OCI-LY3 (cell line): Measurements from ENCODE around the gene WFS1.

Source experiments
- H2AFZ ChIP-seq: fragments of 200-600, 300-600 bp; shearing (Covaris generic); 2 replicates; pipeline ENCODE4 v1.6.0; 2014; ENCODE audit warnings: antibody characterized with exemption, low read depth, low read length
- H3K27ac ChIP-seq: fragments of 200-600, 300-600 bp; sonication (generic); 2 replicates; pipeline ENCODE4 v1.5.1; 2014; ENCODE audit warnings: mild to moderate bottlenecking, low read length, moderate library complexity, mixed read lengths
- H3K27me3 ChIP-seq: fragments of 200-600, 300-600 bp; sonication (generic); 2 replicates; pipeline ENCODE4 v1.6.1; 2014; ENCODE audit warnings: low read depth, low read length, mixed read lengths
- H3K36me3 ChIP-seq: fragments of 200-600, 300-600 bp; sonication (generic); replicated peaks from 2 replicates; pipeline ENCODE3; 2014; ENCODE audit warnings: low read depth, low read length, mixed read lengths
- H3K4me1 ChIP-seq: fragments of 300-600, 200-600 bp; sonication (generic); 2 replicates; pipeline ENCODE4 v1.6.1; 2014; ENCODE audit warnings: low read length, mixed read lengths
- H3K4me2 ChIP-seq: fragments of 200-600, 300-600 bp; sonication (generic); 2 replicates; pipeline ENCODE4 v1.6.1; 2014; ENCODE audit warnings: low read length, mixed read lengths
- H3K4me3 ChIP-seq: fragments of 300-600, 200-600 bp; sonication (generic); 2 replicates; pipeline ENCODE4 v1.5.1; 2014; ENCODE audit warnings: antibody characterized with exemption, mild to moderate bottlenecking, low read length, moderate library complexity
- H3K79me2 ChIP-seq: fragments of 300-600, 200-600 bp; shearing (Covaris generic); 2 replicates; pipeline ENCODE4 v1.6.1; 2014; ENCODE audit warnings: mild to moderate bottlenecking, low read length, mixed read lengths
- H3K9ac ChIP-seq: fragments of 300-600, 200-600 bp; shearing (Covaris generic); 2 replicates; pipeline ENCODE4 v1.6.0; 2014; ENCODE audit warnings: mild to moderate bottlenecking, low read length, moderate library complexity
- H3K9me3 ChIP-seq: fragments of 200-600, 300-600 bp; shearing (Covaris generic); 2 replicates; pipeline ENCODE4 v1.6.1; 2014; ENCODE audit warnings: low read length, mixed read lengths; ENCODE audit not compliant: insufficient read depth
- H4K20me1 ChIP-seq: fragments of 200-600, 300-600 bp; sonication (generic); 2 replicates; pipeline ENCODE4 v1.6.1; 2016; ENCODE audit warnings: low read length, mixed read lengths; ENCODE audit not compliant: insufficient read depth
- EZH2phosphoT487 ChIP-seq: fragments of 200-600 bp; shearing (Covaris generic); IDR thresholded peaks from 2 replicates; pipeline ENCODE4 v1.6.1; 2018; ENCODE audit warnings: antibody characterized with exemption, mixed run types, low read depth
- TF ChIP-seq, protein P1 (sequence below): fragments of 200-600, 300-600 bp; sonication (generic); IDR thresholded peaks from 2 replicates; pipeline ENCODE4 v1.5.1; 2014; ENCODE audit warnings: antibody characterized with exemption, low read length, low read depth

WFS1 gene

DNA sequence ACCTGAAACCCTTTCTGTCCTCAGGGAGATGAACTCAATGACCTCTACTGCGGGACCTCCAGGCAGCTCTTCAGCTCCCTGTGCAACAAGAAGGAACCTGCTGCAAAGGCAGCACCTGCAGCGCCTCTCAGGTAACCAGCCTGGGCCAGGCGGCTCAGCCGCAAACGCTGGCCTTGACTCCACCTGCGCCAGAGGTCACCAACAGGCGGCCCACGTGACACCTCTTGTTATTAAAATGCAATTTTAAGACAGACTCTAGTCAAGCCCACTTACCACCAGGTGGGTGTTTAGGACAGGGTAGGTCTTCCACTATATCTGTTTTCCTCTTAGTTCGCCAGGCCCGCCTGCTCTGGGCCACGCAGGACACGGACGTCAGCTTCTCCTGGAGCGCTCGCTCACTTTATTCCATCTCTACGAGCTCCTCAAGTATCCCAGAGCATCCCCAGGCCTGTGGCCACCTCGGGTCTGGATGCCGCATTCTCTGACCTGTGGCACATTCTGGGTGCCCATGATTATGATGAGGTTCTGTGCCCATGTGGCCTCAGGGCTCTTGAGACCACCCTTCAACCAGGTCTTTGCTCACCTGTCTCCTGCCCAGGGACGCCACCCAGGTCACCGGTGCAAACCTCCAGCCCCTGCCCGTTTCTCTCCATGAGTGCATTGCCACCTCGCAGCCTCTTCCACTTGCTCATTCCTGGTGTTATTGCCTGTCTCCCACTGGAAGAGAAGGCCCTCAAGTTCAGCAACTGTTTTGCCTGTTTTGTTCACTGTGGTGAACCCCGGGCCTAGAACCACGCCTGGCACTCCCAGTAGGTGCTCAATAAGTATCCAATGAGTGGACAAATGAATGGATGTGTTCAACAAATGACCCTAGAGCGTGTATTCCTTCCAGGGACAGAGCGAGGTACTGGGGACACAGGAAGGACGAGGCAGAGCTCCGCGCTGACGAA, 36.5 kb upstream of the WFS1 start:
- Histone ChIP-seq H3K27me3 (no peaks in the 10 kb centered on the region), H3K27ac (no peak overlapping the region), H3K36me3 (no peaks in the 10 kb centered on the region), H3K9me3 (no peaks in the 10 kb centered on the region), H2AFZ (no peak overlapping the region), H4K20me1 (no peaks in the 10 kb centered on the region), H3K4me1 (no peaks in the 10 kb centered on the region), H3K4me3 (no peak overlapping the region), H3K9ac (no peak overlapping the region), H3K79me2 (no peaks in the 10 kb centered on the region), H3K4me2 (no peak overlapping the region)
- TF ChIP-seq EZH2phosphoT487, result no peak
- TF ChIP-seq, protein P1, sequence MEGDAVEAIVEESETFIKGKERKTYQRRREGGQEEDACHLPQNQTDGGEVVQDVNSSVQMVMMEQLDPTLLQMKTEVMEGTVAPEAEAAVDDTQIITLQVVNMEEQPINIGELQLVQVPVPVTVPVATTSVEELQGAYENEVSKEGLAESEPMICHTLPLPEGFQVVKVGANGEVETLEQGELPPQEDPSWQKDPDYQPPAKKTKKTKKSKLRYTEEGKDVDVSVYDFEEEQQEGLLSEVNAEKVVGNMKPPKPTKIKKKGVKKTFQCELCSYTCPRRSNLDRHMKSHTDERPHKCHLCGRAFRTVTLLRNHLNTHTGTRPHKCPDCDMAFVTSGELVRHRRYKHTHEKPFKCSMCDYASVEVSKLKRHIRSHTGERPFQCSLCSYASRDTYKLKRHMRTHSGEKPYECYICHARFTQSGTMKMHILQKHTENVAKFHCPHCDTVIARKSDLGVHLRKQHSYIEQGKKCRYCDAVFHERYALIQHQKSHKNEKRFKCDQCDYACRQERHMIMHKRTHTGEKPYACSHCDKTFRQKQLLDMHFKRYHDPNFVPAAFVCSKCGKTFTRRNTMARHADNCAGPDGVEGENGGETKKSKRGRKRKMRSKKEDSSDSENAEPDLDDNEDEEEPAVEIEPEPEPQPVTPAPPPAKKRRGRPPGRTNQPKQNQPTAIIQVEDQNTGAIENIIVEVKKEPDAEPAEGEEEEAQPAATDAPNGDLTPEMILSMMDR, result no peak

DNA sequence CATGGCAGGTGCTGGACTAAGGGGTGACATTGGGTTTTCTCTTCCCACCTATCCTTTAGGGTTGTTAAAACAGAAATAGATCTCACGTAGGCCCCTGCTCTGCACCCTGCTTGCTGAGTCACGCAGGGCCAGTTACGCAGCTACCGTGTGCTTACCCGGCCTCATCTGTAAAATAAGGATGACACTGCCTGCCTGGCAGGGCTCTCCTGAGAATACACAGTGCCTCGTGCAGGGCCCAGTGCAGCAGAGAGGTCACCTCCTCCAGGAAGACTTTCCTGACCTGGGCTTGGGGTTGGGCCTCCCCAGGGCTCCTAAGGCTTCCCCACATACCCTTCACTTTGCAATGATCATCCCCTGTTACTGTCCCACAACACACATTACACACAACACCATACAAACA, 35.7 kb upstream of the WFS1 start:
- Histone ChIP-seq H3K4me3 (no peak overlapping the region), H3K9ac (no peak overlapping the region), H2AFZ (no peak overlapping the region), H3K27ac (no peak overlapping the region), H3K79me2 (no peaks in the 10 kb centered on the region), H3K9me3 (no peaks in the 10 kb centered on the region), H4K20me1 (no peaks in the 10 kb centered on the region), H3K36me3 (no peaks in the 10 kb centered on the region), H3K27me3 (no peaks in the 10 kb centered on the region), H3K4me1 (no peaks in the 10 kb centered on the region), H3K4me2 (no peak overlapping the region)
- TF ChIP-seq, protein P1, result no peak
- TF ChIP-seq EZH2phosphoT487, result no peak

DNA sequence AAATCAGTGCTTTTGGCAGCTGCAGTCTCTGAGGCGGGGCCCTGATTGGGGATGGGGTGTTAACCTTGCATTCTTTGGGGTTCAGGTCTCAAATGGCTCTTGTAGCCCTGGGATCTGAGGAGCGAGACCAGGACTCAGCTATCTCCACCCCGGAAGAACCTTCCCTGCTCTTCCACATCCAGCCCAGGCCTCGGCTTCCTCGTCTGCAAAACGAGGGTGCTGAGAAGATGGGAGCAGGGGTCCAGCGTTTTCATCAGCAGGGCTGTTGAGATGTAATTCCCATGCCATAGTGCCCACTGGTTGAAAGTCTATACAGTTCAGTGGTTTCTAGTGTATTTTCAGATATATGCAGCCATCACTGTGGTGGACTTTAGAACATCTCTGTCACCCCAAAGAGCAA, 34.6 kb upstream of the WFS1 start:
- no peaks in the 10 kb centered on the region for H3K27me3 ChIP-seq
- H3K27ac ChIP-seq, result no peak overlapping the region
- H3K79me2 ChIP-seq, result no peaks in the 10 kb centered on the region
- TF ChIP-seq, protein P1, result no peak
- no peak for TF ChIP-seq EZH2phosphoT487
- H3K9ac ChIP-seq, result no peak overlapping the region
- H3K4me1 ChIP-seq, result no peaks in the 10 kb centered on the region
- no peaks in the 10 kb centered on the region for H3K9me3 ChIP-seq
- no peaks in the 10 kb centered on the region for H4K20me1 ChIP-seq
- H3K36me3 ChIP-seq, result no peaks in the 10 kb centered on the region
- no peak overlapping the region for H3K4me3 ChIP-seq
- no peak overlapping the region for H3K4me2 ChIP-seq
- H2AFZ ChIP-seq, result no peak overlapping the region

DNA sequence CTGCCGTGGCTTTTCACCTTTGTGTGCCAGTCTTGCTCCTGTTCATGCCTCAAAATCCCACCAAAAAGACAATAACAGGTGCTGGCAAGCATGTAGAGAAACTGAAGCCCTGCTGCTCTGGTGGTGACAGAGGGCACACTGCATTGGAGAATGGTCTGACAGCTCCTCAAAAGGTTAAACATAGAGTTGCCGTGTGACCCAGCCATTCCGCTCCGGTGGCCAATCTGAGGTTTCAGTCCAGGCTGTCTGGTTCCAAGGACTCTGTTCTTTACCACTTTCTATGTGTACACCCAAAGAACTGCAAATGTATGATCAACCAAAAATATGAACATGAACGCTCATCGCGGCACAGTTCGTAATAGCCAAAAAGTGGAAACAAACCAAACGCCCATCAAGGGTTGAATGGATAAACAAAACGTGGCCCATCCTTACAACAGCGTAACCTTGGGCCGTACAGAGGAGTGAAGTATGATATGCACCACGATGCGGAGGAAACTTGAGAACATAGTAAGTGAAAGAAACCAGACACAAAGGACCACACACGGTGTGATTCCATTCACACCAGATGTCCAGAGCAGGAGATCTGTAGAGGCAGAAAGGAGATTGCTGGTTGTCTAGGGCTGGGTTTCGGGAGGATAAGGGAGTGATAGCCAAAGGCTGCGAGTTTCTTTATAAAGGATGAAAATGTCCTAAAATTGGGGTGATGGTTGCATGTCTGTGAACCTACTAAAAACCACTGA, 33.6 kb upstream of the WFS1 start:
- Histone ChIP-seq H3K27ac (no peak overlapping the region), H4K20me1 (no peaks in the 10 kb centered on the region), H3K4me2 (no peak overlapping the region), H3K9me3 (no peaks in the 10 kb centered on the region), H2AFZ (no peak overlapping the region), H3K4me1 (no peaks in the 10 kb centered on the region), H3K79me2 (no peaks in the 10 kb centered on the region), H3K36me3 (no peaks in the 10 kb centered on the region), H3K9ac (no peak overlapping the region), H3K27me3 (no peaks in the 10 kb centered on the region), H3K4me3 (no peak overlapping the region)
- TF ChIP-seq EZH2phosphoT487, result no peak
- TF ChIP-seq, protein P1, result no peak
